ENCODE results near the gene TPRG1.

GRCh38 chr3:189301479-189301878 lies 129.7 kb downstream of the TPRG1 start:
- TF ChIP-seq, protein P1, sequence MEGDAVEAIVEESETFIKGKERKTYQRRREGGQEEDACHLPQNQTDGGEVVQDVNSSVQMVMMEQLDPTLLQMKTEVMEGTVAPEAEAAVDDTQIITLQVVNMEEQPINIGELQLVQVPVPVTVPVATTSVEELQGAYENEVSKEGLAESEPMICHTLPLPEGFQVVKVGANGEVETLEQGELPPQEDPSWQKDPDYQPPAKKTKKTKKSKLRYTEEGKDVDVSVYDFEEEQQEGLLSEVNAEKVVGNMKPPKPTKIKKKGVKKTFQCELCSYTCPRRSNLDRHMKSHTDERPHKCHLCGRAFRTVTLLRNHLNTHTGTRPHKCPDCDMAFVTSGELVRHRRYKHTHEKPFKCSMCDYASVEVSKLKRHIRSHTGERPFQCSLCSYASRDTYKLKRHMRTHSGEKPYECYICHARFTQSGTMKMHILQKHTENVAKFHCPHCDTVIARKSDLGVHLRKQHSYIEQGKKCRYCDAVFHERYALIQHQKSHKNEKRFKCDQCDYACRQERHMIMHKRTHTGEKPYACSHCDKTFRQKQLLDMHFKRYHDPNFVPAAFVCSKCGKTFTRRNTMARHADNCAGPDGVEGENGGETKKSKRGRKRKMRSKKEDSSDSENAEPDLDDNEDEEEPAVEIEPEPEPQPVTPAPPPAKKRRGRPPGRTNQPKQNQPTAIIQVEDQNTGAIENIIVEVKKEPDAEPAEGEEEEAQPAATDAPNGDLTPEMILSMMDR (IDR thresholded peaks at IDR 0.05): no peak
- TF ChIP-seq EZH2 (IDR thresholded peaks at IDR 0.05): no peak

Data from neural progenitor cell (in vitro differentiated cells).